HG02970 (cell line): Measurements from ENCODE around the gene KIF16B.
"Not testable (repeated sequence)": the region's sequence is repeated elsewhere in the genome, so short reads cannot be mapped to it uniquely, and the experiment has no call there.

ENCODE experiments used
- ATAC-seq: cut with Tn5 transposase; IDR thresholded peaks from one replicate; pipeline ENCODE4 v1.9.1; 2021; ENCODE audit warnings: mild to moderate bottlenecking, moderate library complexity, moderate number of reproducible peaks; ENCODE audit not compliant: unreplicated experiment, low FRiP score

Gene KIF16B

GRCh38 chr20:16573001-16573965, at the start of gene KIF16B:
TSS of gene KIF16B (minus strand) at chr20:16573448. CDS start at chr20:16573275, 173 bp downstream.
- ATAC-seq: peak; percentile 86

DNA sequence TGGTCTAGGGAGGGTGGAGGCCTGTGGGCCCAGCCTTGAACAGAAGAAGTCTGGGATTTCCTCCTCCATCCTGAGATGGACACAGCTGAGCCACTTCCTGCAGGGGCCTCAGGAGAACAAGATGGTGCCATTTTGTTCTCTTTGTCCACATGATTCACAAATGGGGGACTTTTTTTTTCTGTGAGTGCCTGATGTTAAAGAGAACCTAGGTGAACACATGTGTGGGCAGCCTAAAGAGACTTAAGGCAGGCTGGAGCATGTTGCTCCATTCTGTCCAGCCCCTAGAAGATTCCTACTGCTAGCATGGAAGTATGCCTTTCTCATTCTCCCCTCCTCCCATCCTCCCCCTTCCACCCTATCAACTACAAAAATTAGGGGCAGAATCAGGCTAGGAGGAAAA, 49.3 kb upstream of the KIF16B start:
- ATAC-seq: no peak

DNA sequence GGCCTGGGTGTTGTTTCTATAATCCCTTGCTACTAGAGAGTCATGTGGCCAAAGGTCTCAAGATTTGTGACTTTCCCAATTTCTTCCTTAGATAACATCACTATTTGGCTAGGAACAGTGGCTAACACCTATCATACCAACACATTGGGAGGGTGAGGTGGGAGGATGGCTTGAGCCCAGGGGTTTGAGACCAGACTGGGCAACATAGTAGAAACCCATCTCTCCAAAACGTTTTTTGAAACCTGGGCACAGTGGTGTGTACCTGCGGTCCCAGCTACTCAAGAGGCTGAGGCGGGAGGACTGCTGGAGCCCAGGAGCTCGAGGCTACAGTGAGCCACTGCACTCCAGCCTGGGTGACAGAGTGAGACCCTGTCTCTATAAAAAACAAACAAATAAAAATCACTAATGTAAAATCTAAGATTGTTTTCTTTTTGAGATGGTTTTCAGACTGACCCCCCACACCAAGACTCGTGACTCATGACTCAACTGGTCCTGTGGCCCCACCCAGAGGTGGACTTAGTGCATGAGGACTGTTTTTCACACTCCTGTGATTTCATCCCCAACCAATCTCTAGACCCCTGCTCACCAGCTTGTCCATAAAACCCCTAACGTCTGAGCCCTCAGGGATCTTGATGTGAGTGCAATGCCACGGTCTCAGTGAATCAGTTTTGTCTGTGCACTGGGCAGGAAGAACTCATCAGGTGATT, 48.3 kb upstream of the KIF16B start:
- ATAC-seq: no peak

DNA sequence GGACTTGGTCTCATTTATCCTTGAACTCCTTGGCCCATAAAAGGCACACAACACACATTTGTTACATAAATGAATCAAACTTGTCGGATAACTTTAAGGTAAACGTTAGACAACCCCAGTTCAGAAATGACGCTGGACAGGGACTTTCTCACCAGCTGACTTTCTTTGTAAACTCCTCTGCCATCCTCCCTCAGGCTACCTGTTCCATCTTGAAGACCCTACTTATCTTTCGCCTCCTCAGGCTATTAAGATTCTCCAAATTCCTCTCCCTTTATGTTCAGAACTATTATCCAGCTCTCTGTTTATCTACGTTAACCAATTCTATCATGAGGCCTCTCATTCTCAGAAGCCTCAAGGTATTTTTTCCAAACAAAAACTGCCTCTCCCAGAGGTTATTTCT, 47.7 kb upstream of the KIF16B start:
- ATAC-seq: no peak

GRCh38 chr20:16619953-16620352, 46.7 kb upstream of the KIF16B start:
- ATAC-seq: no peak

DNA sequence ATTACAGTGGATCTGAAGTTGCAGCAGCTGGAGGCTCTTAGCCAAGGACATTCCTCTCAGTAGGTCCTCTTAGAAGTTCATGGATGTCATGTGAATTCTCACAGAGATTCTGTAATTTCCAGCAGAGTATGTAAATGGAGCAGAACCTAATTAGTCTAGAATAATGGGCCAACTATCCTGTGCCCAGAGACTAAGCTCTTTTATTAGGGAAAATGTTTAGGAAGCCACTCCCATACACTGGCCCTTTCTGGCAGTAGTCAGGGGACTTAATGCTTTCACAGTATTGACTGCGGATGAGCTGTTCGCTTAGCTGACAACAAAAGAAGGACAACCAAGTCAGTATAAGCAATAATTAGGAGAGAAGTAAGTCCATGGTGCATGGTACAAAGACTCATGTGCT, 43.8 kb upstream of the KIF16B start:
- no peak for ATAC-seq

GRCh38 chr20:16616317-16616716, 43.1 kb upstream of the KIF16B start:
- no peak for ATAC-seq

GRCh38 chr20:16615199-16615598, 42.0 kb upstream of the KIF16B start:
- ATAC-seq: no peak

DNA sequence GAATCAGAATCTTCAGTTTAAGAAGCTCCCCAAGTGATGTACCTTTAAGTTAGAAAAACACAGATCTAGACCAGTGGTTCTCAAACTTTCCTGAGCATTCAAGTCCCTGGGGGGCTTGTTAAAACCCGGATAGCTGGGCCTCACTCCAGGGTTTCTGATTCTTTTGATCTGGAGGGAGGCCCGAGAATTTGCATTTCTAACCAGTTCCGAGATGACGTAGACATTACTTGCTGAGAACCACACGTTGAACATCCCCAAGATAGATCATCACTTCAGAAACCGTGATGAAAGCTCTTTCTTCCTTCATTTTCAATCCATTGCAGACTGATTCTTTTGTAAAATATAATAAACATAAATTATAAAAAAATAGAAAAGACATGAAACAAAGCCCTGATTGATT, 40.7 kb upstream of the KIF16B start:
- ATAC-seq: no peak

DNA sequence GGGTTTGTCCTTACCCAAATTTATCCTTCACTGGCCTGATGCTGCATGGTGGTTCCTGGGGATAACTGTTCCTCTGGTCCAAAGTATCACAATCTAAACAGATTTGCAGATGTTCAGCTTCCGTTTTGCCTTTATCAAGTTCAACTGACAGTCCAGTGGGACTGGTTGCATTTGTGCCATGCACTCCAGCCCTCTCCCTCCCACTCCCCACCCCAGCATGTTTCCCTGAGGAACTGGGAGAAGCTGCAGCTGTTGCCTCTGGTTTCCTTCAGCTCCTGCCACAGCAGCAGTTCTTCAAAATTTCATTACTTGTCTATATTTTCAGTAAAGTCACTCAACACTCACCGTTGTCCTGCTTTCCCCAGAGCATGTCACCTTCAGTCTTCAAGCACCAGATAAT, 39.5 kb upstream of the KIF16B start:
- ATAC-seq: no peak

DNA sequence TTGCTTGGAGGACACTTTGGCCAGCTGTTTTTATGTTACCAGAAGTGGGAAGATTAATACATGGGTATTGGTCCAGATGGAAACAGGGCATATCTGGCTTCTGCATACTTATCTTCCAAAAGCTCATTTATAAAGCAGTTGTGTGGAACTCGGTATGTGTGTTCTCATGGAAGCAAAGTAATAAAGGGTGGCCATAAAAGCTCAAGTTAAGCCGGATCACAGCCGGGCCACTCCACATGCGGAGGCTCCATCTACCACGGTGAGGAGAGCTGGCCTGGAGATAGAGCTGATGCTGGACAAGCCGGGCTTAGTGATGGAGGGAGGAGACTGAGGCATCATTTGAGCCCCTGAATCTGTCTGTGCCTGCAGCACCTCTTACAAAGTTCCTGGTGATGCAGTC, 38.6 kb upstream of the KIF16B start:
- no peak for ATAC-seq

- no peak for ATAC-seq
These were observed 35.8 kb upstream of the KIF16B start for GRCh38 chr20:16609066-16609465.

DNA sequence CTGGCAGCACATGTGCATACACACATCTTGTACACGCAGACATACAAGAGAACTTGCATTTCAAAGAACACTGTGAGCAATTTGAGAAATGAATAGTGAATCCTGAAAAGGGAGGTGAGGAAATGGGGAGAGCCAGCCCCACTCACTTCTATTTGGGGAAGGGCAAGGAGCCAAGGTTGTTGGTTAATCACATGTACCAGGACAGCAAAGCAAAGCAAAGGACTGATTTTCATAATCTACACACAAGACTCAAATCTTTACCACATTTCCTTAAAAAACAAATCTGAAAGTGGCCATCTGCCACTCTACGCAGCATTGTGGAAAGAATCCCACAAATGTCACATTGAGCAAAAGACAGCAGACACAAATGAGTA, 35.0 kb upstream of the KIF16B start:
- ATAC-seq: no peak

DNA sequence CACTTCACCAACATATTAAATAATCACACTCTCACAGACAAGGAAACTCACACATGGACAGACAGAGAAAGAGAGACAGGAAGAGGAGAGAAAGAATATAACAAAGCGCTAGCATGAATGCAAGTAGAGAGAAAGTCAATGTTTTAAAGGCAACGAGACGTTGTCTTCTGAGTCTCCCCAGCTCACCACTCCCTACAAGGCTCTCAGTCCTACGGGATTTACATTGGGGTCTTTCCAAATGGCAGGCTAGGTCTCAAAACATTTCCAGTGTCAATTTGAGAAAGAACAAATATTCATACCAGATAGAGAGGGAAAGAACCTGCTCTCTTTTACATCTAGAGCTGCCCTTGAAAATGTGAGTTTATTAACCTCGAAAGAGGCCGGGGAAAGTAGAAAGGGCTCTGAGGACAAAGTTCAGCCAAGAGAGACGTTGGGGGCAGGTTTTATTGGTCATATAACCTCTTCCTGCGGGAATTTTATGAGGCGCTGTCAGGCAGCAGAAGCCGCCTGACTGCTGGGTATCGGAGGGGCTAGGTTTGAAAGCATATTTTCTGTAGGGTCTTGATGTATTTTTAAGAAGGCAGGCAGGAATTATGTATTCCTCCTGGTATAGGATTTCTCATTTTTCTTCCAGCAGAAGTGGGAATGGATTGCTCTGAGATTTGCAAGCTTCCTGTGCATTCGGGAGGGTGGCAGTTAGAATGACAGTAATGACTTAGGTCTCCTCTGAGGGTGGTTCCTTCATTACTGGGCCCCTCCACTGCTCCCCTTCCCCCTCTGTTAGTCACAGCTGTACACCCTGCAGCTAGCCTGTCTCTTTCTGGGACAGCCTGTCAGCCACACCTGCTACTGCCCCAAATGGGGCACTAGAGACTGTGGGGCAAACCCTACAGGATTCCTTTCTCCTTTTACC, 34.4 kb upstream of the KIF16B start:
- ATAC-seq: no peak

DNA sequence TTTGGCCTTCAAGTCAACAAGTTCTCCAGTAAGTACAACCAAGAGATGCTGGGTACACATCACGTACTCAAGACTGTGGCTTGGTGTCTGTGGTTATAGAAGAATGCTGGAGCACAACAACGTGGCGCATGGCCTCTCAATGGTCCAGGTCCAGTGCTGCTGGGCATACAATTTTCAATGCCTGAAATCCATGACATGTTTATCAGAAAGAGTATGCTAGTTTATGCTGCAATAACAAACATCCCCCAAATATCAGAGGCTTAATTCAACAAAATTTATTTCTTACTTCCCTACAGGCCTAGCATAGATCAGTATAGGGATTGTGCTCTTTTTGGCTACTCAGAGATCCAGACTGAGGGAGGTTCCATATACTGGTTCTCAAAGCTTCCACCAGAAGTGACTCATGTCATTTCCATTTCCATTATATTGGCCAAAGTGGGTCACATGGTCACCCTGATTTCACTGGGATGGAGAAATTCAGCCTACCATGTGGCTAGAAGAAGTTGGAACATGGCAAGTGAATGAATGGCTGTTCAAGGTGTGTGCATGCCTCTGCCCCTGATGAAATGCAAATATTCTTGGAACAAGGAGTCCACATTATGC, 33.3 kb upstream of the KIF16B start:
- ATAC-seq: no peak

GRCh38 chr20:16601047-16601446, 27.8 kb upstream of the KIF16B start:
- no peak for ATAC-seq

GRCh38 chr20:16599257-16599656, 26.0 kb upstream of the KIF16B start:
- ATAC-seq: no peak

GRCh38 chr20:16596991-16597390, 23.7 kb upstream of the KIF16B start:
- no peak for ATAC-seq

DNA sequence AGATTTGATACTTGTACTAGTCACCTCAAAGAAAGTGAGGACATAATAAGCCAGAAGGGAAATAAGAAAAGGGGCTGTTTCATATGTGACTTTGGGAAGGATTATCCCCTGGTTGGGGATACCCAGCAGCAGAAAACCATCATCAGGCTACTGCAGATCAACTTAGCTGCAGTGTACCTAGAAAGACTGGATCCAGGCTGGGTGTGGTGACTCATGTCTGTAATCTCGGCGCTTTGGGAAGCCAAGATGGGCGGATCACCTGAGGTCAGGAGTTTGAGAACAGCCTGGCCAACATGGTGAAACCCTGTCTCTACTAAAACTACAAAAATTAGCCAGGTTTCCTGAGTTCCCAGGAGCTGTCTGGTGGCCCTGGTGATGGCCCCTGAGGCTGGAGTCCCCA, 23.2 kb upstream of the KIF16B start:
- not testable (repeated sequence) for ATAC-seq

- ATAC-seq: no peak
These were observed 22.1 kb upstream of the KIF16B start for GRCh38 chr20:16595376-16595775.
